Heart right ventricle (tissue), 16 donors: ENCODE results near the gene MTHFD2L. TPM values are rescaled to one million over a fixed set of nuclear protein-coding genes. Genes with fewer than 3 reads are reported as not detected.

ENCODE experiments used
- ATAC-seq, 8 donors: fragments of 200-7000 bp; cut with Tn5 transposase; one replicate each; pipeline ENCODE4 v1.9.1; 2020; ENCODE audit warnings: mild to moderate bottlenecking in 8 of 8, moderate library complexity in 8 of 8, moderate number of reproducible peaks in 1 of 8
- DNase-seq, 2 donors: peaks; one replicate each; pipeline ENCODE4 v3.0.0-alpha.2; 2020
- H3K27ac ChIP-seq, 10 donors: fragments of 200-600 bp; sonication (generic) in 2 of 10; one replicate each; pipeline versions ENCODE4 v1.5.0 to v1.8.0; 2020 to 2022; ENCODE audit warnings: mild to moderate bottlenecking in 3 of 10
- H3K27me3 ChIP-seq, 7 donors: fragments of 200-600 bp; one replicate each; pipeline ENCODE4 v1.8.0; 2021 to 2022; ENCODE audit warnings: mild to moderate bottlenecking in 2 of 7
- H3K36me3 ChIP-seq, 9 donors: fragments of 200-600 bp; sonication (generic) in 1 of 9; one replicate each; pipeline versions ENCODE4 v1.5.0 to v1.8.0; 2020 to 2022; ENCODE audit warnings: mild to moderate bottlenecking in 2 of 9
- H3K4me1 ChIP-seq, 9 donors: fragments of 200-600 bp; sonication (generic) in 1 of 9; one replicate each; pipeline versions ENCODE4 v1.5.0 to v1.8.0; 2020 to 2022; ENCODE audit warnings: mild to moderate bottlenecking in 4 of 9
- H3K4me3 ChIP-seq, 10 donors: fragments of 200-600 bp; sonication (generic) in 2 of 10; one replicate each; pipeline versions ENCODE4 v1.5.0 to v1.8.0; 2020 to 2022; ENCODE audit warnings: mild to moderate bottlenecking in 7 of 10, moderate library complexity in 2 of 10
- H3K9me3 ChIP-seq, 11 donors: fragments of 200-600 bp in 10 of 11; sonication (generic) in 2 of 11; one replicate each; pipeline versions ENCODE4 v1.5.0 to v1.8.0; 2013 to 2022; ENCODE audit warnings: mild to moderate bottlenecking in 2 of 11, control low read depth in 1 of 11, moderate library complexity in 1 of 11
- CTCF ChIP-seq, 9 donors: fragments of 200-600 bp; sonication (generic) in 2 of 9; IDR thresholded peaks; one replicate each; pipeline versions ENCODE4 v1.5.0 to v1.8.0; 2021 to 2022; ENCODE audit warnings: antibody characterized with exemption in 9 of 9, mild to moderate bottlenecking in 5 of 9, moderate library complexity in 1 of 9
- WGBS, 2 donors: extraction: QIAGEN DNeasy Blood & Tissue Kit; methylation state at CpG; one replicate each; pipeline ENCODE4 v1.1.7; 2013; ENCODE audit warnings: inconsistent platforms in 1 of 2; 5-methylcytosine and 5-hydroxymethylcytosine counted together
- intact Hi-C, 10 donors: fragments of 100-400 bp; cut with DNase I; formaldehyde crosslinking; loops; one replicate each; pipeline versions ENCODE4 v1.11.1 to v1.14.2; 2022
- polyA plus RNA-seq, 2 donors: library from polyadenylated mRNA; stranded (reverse); fragments of 200-250 nt; gene quantifications; one replicate each; pipeline ENCODE4 v1.2.3, GENCODE V29; 2013
- total RNA-seq, 10 donors: library from RNA; stranded (reverse); fragmentation: NEBNext Ultra II Directional in 3 of 10; extraction: Animal tissue kit (Norgen Biotek cat#: 25700) in 3 of 10; gene quantifications; one replicate each; pipeline versions ENCODE4 v1.2.1 to v1.2.4, GENCODE V29; 2021 to 2023
- donor health status: Arrhythmogenic right ventricular cardiomyopathy.
- donor health status: ischemic (EF 13 %, LVEDD 7.1; RV severe dilation, severe dysfunction).
- donor health status: healthy with polysubstance abuse.
- donor health status: DM: no; HTN: yes; CAD: no.
- donor health status: DM: no; HTN: no; CAD: no.
- donor health status: ischemic (EF 25% LVEDD 6.9; RV normal size, moderate dysfunction).
- donor health status: ischemic (EF 25% LVEDD 5.7; RV mildly dilated, moderate dysfunction).
- donor health status: healthy.
- donor health status: DM: yes; HTN: yes; CAD: no.
- donor health status: Ischemic cardiomyopathy.
- donor health status: ischemic (EF 35%, LVEDD 5.7; RV mildly dilated, moderate dysfunction).
- donor health status: nonischemic (EF 11% LVEDD 7.7; RV severe dilation, severe dysfunction).
- donor health status: DM: yes; HTN: yes; CAD: no.
- donor health status: PGD.
- donor health status: ischemic (EF 29% LVEDD 5.4; RV normal size, mild dysfunction).
- donor health status: nonischemic (EF 23%, LVEDD 6.1; RV moderate dilation, normal function).

The MTHFD2L gene
- total and polyA plus RNA-seq, 12 donors: 5.7 to 19.3 (median 11.8) TPM

GRCh38 chr4:74267998-74268606 lies 110.2 kb downstream of the MTHFD2L start:
- Histone ChIP-seq H3K4me1 (peaks cover 0 to 7% (median 0%) of the 10 kb centered on the region in 9 donors), H3K4me3 (no peak overlapping the region), H3K9me3 (peaks cover 0 to 5% (median 0%) of the 10 kb centered on the region in 11 donors), H3K27ac (no peak overlapping the region), H3K27me3 (no peaks in the 10 kb centered on the region), H3K36me3 (no peaks in the 10 kb centered on the region)
- TF ChIP-seq CTCF (IDR thresholded peaks at IDR 0.05): no peak
- ATAC-seq (no peak), DNase-seq (no peak)
- intact Hi-C loops: no loop called here

GRCh38 chr4:74268643-74269042 lies 110.7 kb downstream of the MTHFD2L start:
- Histone ChIP-seq H3K36me3 (no peaks in the 10 kb centered on the region), H3K4me3 (no peak overlapping the region), H3K4me1 (peaks cover 0 to 3% (median 0%) of the 10 kb centered on the region in 9 donors), H3K27ac (no peak overlapping the region), H3K9me3 (peaks cover 0 to 5% (median 0%) of the 10 kb centered on the region in 11 donors), H3K27me3 (no peaks in the 10 kb centered on the region)
- intact Hi-C loops: no loop called here
- TF ChIP-seq CTCF (IDR thresholded peaks at IDR 0.05): no peak
- DNase-seq (no peak), ATAC-seq (no peak)
- WGBS, 2 donors: 98 to 99% methylated on average over 2 of the region's 2 CpGs

- no peaks in the 10 kb centered on the region for H3K27me3 ChIP-seq
- intact Hi-C loops: no loop called here
- DNase-seq (no peak), ATAC-seq (no peak)
- peaks cover 0 to 4% (median 0%) of the 10 kb centered on the region in 9 donors for H3K36me3 ChIP-seq
- H3K4me1 ChIP-seq: no peaks in the 10 kb centered on the region
- TF ChIP-seq CTCF (IDR thresholded peaks at IDR 0.05): no peak
- WGBS, 2 donors: 83 to 93% methylated on average over 3 of the region's 3 CpGs
- H3K9me3 ChIP-seq: no peaks in the 10 kb centered on the region
- no peak overlapping the region for H3K27ac ChIP-seq
- no peak overlapping the region for H3K4me3 ChIP-seq
Measured at GRCh38 chr4:74278490-74278889, 120.6 kb downstream of the MTHFD2L start.

- H3K4me1 ChIP-seq: no peaks in the 10 kb centered on the region
- TF ChIP-seq CTCF (IDR thresholded peaks at IDR 0.05): no peak
- H3K9me3 ChIP-seq: no peaks in the 10 kb centered on the region
- ATAC-seq (no peak), DNase-seq (no peak)
- H3K36me3 ChIP-seq: peaks cover 0 to 4% (median 0%) of the 10 kb centered on the region in 9 donors
- 96 to 100% methylated on average over 3 of the region's 3 CpGs for WGBS, 2 donors
- H3K27me3 ChIP-seq: no peaks in the 10 kb centered on the region
- H3K27ac ChIP-seq: no peak overlapping the region
- intact Hi-C loops: no loop called here
- H3K4me3 ChIP-seq: no peak overlapping the region
Measured at GRCh38 chr4:74279716-74280115, 121.8 kb downstream of the MTHFD2L start.
